KMS-11 (cell line): ENCODE data around the gene RPS6KA3.

Source experiments
- H2AFZ ChIP-seq: fragments of 200-600 bp; sonication (generic); 2 replicates; pipeline ENCODE4 v1.6.1; 2016; ENCODE audit warnings: antibody characterized with exemption, mixed run types, low read depth
- H3K27ac ChIP-seq: fragments of 200-600 bp; sonication (generic); 2 replicates; pipeline ENCODE4 v1.6.1; 2016; ENCODE audit warnings: mild to moderate bottlenecking, mixed run types
- H3K27me3 ChIP-seq: fragments of 200-600 bp; sonication (generic); 2 replicates; pipeline ENCODE4 v1.6.1; 2017; ENCODE audit warnings: mild to moderate bottlenecking, low read depth, mixed run types, moderate library complexity; ENCODE audit not compliant: insufficient read depth
- H3K36me3 ChIP-seq: fragments of 200-600 bp; sonication (generic); 2 replicates; pipeline ENCODE4 v1.6.1; 2017; ENCODE audit warnings: mild to moderate bottlenecking, mixed run types; ENCODE audit not compliant: insufficient read depth
- H3K4me1 ChIP-seq: fragments of 200-600 bp; sonication (generic); 2 replicates; pipeline ENCODE4 v1.6.1; 2016; ENCODE audit warnings: mild to moderate bottlenecking, low read depth, mixed run types; ENCODE audit not compliant: poor library complexity, severe bottlenecking
- H3K4me2 ChIP-seq: fragments of 200-600 bp; sonication (generic); 2 replicates; pipeline ENCODE4 v1.7.0; 2016; ENCODE audit warnings: mild to moderate bottlenecking, mixed run types
- H3K4me3 ChIP-seq: fragments of 200-600 bp; sonication (generic); IDR thresholded peaks from 2 replicates; pipeline ENCODE4 v1.6.1; 2017; ENCODE audit warnings: low read depth, low read length, mixed read lengths; ENCODE audit not compliant: insufficient read depth
- H3K79me2 ChIP-seq: fragments of 200-600 bp; sonication (generic); 2 replicates; pipeline ENCODE4 v1.6.1; 2016; ENCODE audit warnings: low read depth, mixed run types; ENCODE audit not compliant: insufficient read depth
- H3K9ac ChIP-seq: fragments of 200-600 bp; sonication (generic); 2 replicates; pipeline ENCODE4 v1.6.1; 2016; ENCODE audit warnings: mild to moderate bottlenecking, mixed run types
- H4K20me1 ChIP-seq: fragments of 200-600 bp; sonication (generic); 2 replicates; pipeline ENCODE4 v1.6.1; 2016; ENCODE audit warnings: mild to moderate bottlenecking, mixed run types; ENCODE audit not compliant: insufficient read depth
- TF ChIP-seq, protein P1 (sequence below): fragments of 200-600 bp; sonication (generic); conservative IDR thresholded peaks from 2 replicates; pipeline ENCODE4 v1.6.1; 2017; ENCODE audit warnings: low read depth, mild to moderate bottlenecking, antibody characterized with exemption, low read length, moderate library complexity, mixed read lengths

RPS6KA3 gene

GRCh38 chrX:20311505-20311904 lies 44.8 kb upstream of the RPS6KA3 start:
- H4K20me1 ChIP-seq: no peaks in the 10 kb centered on the region
- H3K27ac ChIP-seq: no peak overlapping the region
- no peak overlapping the region for H3K9ac ChIP-seq
- H3K36me3 ChIP-seq: no peaks in the 10 kb centered on the region
- TF ChIP-seq, protein P1, sequence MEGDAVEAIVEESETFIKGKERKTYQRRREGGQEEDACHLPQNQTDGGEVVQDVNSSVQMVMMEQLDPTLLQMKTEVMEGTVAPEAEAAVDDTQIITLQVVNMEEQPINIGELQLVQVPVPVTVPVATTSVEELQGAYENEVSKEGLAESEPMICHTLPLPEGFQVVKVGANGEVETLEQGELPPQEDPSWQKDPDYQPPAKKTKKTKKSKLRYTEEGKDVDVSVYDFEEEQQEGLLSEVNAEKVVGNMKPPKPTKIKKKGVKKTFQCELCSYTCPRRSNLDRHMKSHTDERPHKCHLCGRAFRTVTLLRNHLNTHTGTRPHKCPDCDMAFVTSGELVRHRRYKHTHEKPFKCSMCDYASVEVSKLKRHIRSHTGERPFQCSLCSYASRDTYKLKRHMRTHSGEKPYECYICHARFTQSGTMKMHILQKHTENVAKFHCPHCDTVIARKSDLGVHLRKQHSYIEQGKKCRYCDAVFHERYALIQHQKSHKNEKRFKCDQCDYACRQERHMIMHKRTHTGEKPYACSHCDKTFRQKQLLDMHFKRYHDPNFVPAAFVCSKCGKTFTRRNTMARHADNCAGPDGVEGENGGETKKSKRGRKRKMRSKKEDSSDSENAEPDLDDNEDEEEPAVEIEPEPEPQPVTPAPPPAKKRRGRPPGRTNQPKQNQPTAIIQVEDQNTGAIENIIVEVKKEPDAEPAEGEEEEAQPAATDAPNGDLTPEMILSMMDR: no peak
- H3K79me2 ChIP-seq: no peaks in the 10 kb centered on the region
- H2AFZ ChIP-seq: no peak overlapping the region
- no peaks in the 10 kb centered on the region for H3K4me1 ChIP-seq
- H3K4me3 ChIP-seq: no peak overlapping the region
- H3K27me3 ChIP-seq: no peaks in the 10 kb centered on the region
- H3K4me2 ChIP-seq: no peak overlapping the region

DNA sequence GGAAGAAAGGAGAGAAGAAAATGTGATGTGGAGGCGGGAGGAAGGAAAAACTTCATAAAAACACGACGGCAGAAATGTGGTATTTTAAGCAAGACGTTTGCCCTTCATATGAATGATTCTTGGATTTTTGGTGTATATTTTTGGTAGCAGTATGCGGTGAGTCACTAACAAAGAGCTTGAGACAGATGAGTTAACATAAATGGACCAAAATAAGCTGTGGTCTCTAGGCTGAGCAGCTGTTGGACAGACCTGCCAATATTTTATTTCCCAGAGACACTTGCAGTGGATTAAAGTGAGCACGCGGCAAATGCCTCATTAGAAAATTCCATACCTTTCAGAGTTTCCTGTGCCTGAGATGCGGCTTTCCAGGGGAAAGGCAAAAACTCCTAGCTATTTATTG lies 43.1 kb upstream of the RPS6KA3 start:
- H3K36me3 ChIP-seq: no peaks in the 10 kb centered on the region
- no peaks in the 10 kb centered on the region for H4K20me1 ChIP-seq
- H3K4me3 ChIP-seq: no peak overlapping the region
- H3K27ac ChIP-seq: no peak overlapping the region
- no peak overlapping the region for H2AFZ ChIP-seq
- H3K79me2 ChIP-seq: no peaks in the 10 kb centered on the region
- no peak overlapping the region for H3K4me2 ChIP-seq
- no peak overlapping the region for H3K9ac ChIP-seq
- H3K4me1 ChIP-seq: no peaks in the 10 kb centered on the region
- H3K27me3 ChIP-seq: no peaks in the 10 kb centered on the region
- TF ChIP-seq, protein P1: no peak

GRCh38 chrX:20306668-20307067 lies 40.0 kb upstream of the RPS6KA3 start:
- Histone ChIP-seq H3K27ac (no peak overlapping the region), H3K4me2 (no peak overlapping the region), H3K27me3 (no peaks in the 10 kb centered on the region), H2AFZ (no peak overlapping the region), H3K4me3 (no peak overlapping the region), H3K36me3 (no peaks in the 10 kb centered on the region), H3K79me2 (no peaks in the 10 kb centered on the region), H3K9ac (no peak overlapping the region), H4K20me1 (no peaks in the 10 kb centered on the region), H3K4me1 (no peaks in the 10 kb centered on the region)
- TF ChIP-seq, protein P1: no peak

- Histone ChIP-seq H3K79me2 (no peaks in the 10 kb centered on the region), H3K27me3 (no peaks in the 10 kb centered on the region), H3K4me3 (no peak overlapping the region), H3K4me1 (no peaks in the 10 kb centered on the region), H3K27ac (no peak overlapping the region), H3K9ac (no peak overlapping the region), H4K20me1 (no peaks in the 10 kb centered on the region), H2AFZ (no peak overlapping the region), H3K4me2 (no peak overlapping the region), H3K36me3 (no peaks in the 10 kb centered on the region)
- TF ChIP-seq, protein P1: no peak
These were observed 34.1 kb upstream of the RPS6KA3 start for GRCh38 chrX:20300822-20301221.
